Measurements from ENCODE around the gene AZU1.
"Not testable (repeated sequence)": the region's sequence is repeated elsewhere in the genome, so short reads cannot be mapped to it uniquely, and the experiment has no call there.

AZU1 gene

DNA sequence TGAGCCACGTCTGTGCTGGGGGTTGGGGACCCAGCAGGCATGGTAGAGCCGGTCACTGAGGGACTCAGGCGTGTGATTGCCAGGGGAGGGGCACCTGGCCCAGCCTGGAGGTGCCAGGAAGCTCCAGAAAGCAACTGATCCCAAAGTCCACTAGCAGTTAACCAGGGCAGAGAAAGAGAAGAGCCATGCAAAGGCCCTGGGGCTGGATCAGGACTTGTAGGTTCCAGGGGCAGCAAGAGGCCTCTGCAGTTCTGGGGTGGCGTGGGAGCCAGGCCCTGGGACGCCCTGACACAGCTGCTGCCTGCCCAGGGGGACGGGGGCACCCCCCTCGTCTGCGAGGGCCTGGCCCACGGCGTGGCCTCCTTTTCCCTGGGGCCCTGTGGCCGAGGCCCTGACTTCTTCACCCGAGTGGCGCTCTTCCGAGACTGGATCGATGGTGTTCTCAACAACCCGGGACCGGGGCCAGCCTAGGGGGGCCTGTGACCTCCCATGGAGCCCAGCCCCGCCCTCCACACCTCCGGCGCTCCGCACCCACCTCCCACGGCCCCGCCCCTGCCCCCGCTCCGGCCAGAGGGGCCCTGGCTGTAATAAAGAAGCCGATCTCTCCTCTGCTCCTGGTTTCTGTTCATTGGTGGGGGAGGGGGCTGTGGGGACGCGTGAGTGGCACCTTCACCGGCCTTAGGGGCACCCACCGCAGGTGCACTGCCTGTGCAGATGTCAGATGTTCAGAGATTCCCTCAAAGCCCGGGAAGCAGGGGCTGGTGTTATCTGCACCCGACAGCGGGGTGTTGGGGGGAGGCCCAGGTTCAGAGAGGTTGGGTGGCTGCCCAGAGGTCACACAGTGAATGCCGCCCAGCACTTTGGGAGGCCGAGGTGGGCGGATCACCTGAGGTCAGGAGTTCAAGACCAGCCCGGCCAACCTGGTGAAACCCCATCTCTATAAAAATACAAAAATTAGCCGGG is 4.1 kb downstream of the AZU1 start:
- DNase-seq, result no peak

DNA sequence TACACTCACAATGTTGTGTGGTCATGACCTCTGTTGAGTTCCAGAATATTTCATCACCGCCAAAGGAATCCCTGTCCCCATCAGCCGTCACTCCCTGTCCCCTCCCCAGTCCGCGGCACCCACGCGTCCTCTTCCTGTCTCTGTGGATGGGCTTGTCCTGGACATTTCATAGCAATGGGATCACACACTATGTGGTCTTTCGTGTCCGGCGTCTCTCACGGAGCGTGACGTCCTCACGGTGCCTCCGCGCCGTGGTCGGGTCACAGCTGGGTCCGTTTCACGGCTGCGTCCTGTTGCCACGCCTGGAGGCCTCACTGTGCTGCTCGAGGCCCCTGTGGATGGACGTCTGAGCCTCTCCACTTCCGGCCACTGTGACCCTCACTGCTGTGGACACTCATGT is 6.6 kb downstream of the AZU1 start:
- no peak for DNase-seq

DNA sequence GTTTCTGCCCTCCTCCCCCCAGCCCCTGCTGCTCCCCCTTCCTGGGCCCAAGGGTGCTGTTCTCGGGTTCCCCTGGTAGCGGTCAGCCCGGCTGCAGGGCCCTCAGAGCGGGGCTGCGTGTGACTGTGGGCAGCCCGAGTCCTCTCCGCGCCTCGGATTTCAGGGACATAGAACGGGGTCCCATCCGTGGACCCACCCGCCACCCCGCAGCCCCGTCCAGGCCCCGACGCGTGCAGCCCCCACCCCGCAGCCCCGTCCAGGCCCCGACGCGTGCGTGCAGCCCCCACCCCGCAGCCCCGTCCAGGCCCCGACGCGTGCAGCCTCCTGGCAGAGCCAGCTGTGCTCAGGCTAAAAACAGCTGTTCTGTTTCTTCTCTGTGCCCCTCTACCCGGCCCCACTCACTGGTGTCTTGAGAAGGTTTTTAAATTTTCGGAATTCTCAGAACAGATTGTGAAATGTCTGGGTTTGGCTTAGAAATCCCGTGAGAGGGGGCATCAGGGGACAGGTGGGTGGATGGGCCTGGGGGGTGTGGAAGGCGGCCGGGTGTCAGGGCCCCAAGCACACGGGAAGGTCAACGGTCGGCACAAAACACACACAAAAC is 7.7 kb downstream of the AZU1 start:
- DNase-seq, result no peak

DNA sequence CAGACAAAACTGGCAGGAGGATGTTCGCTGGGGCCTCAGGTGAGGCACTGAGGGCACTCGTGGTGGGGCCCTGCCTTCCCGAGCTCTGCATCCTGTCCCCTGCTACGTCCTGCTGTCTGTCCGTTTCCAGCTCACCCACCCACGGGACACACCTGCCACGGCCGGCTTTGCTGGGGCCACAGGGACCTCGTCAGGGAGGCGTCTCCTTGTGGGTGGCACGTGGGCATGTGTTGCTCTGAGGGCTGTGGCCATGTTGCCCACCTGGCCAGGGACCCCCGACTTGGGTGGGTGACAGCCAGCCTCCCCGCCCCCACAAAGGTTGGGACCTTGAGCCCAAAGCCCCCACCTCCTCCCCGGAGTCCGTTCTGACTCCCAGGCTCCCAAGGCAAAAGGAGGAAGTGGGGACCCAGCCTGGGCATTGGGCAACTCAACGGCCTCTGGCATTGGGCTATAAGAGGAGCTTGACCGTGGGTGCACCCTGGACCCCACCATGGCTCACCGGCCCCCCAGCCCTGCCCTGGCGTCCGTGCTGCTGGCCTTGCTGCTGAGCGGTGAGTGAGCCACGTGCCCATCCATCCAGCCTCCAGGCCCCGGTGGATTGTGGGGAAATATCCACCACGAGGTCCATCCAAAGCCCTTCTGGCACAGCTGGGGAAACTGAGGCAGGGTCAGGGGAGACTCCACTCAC is 13.0 kb downstream of the AZU1 start, which contains the start of gene PRTN3:
Gene PRTN3 (plus strand): TSS at position 481 of the 688 bp plus-strand sequence. CDS start 10 bp downstream, at position 491.
- no peak for DNase-seq

DNA sequence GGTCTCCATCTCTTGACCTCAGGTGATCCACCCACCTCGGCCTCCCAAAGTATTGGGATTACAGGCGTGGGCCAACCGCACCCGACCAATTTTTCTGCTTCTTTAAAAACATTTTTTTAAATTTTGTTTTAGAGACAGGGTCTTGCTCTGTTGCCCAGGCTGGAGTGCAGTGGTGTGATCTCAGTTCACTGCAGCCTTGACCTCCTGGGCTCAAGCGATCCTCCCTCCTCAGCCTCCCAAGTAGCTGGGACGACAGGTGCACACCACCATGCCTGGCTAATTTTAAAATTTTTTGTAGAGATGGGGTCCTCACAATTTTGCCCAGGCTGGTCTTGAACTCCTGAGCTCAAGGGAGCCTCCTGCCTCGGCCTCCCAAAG is 15.2 kb downstream of the AZU1 start:
- not testable (repeated sequence) for DNase-seq

DNA sequence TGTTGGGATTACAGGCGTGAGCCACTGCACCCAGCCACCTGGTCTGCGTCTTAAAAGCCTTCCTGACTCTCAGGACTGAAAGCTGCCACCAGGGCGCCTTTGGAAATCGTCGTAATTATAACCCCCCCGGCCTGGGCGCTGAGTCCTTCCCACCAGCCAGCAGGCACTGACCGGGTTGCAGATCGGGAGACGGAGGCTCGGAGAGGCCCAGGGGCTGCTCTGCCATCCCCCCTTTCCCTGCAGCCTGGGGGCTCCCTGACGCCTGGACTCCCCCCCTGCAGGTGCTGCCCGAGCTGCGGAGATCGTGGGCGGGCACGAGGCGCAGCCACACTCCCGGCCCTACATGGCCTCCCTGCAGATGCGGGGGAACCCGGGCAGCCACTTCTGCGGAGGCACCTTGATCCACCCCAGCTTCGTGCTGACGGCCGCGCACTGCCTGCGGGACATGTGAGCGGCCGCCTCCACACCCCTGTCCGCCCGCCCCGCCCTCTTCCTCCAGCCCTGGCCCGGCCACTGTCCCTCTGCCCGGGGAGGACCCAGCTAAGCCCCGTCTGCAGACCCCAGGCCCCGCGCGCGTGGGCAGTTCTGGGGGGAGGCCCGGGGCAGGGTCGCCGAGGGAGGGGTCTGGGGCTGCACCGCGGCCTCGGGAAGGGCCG is 15.7 kb downstream of the AZU1 start:
- no peak for DNase-seq

DNA sequence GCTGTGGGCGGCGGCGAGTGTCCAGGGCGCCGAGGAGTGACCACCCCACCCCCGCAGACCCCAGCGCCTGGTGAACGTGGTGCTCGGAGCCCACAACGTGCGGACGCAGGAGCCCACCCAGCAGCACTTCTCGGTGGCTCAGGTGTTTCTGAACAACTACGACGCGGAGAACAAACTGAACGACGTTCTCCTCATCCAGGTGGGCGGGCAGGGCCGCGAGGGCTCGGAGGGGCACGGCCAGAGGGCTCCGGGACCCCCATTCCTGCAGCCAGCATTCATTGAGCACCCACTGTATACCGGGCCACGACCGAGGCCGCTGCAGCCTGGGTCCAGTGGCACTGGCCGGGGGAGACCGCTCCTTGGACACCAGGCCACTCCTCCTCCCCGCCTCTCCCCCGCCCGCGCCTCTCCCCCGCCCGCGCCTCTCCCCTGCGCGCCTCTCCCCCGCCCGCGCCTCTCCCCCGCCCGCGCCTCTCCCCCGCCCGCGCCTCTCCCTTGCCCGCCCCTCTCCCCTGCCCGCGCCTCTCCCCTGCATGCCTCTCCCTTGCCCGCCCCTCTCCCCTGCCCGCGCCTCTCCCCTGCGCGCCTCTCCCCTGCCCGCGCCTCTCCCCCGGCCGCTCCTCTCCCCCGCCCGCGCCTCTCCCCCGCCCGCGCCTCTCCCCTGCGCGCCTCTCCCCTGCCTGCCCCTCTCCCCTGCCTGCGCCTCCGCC is 16.4 kb downstream of the AZU1 start:
- DNase-seq, result no peak

DNA sequence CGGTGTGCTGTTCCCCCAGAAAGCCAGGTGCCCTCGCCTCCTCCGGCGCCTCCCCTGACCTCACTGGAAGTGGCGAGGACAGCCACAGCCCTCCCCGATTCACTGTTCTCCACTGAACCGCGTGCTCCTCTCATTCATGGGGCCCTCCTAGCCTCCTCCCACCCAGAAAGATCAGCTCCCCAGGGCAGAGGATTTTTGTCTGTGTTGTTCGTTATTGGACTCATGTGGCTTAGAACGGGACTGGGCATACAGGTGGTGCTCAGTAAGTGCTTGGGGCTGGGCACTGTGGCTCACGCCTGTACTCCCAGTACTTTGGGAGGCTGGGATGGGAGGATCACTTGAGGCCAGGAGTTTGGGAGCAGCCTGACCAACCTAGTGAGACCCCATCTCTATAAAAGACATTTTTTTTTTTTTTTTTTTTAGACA is 16.9 kb downstream of the AZU1 start:
- no peak for DNase-seq

DNA sequence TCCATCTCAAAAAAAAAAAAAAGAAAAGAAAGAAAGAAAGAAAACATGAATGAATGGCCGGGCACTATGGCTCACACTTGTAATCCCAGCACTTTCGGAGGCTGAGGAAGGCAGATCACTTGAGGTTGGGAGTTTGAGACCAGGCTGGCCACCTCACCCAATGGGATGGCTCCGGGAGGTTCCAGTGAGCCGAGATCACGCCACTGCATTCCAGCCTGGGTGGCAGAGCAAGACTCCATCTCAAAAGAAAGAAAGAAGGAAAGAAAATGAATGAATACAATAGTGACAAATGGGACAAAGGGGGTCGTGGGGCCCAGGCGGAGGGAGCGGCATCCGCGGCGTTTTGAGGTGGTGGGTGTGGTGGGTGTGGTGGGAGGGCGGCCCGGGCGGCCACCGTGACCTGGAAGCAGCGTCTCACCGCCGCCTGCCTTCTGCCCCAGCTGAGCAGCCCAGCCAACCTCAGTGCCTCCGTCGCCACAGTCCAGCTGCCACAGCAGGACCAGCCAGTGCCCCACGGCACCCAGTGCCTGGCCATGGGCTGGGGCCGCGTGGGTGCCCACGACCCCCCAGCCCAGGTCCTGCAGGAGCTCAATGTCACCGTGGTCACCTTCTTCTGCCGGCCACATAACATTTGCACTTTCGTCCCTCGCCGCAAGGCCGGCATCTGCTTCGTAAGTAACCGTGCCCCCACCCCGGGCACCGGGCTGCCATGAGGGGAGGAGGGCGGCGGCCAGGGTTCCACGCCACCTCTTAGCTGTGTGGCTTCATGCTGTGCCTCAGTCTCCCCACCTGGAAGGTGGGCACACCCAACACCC is 18.3 kb downstream of the AZU1 start:
- no peak for DNase-seq

DNA sequence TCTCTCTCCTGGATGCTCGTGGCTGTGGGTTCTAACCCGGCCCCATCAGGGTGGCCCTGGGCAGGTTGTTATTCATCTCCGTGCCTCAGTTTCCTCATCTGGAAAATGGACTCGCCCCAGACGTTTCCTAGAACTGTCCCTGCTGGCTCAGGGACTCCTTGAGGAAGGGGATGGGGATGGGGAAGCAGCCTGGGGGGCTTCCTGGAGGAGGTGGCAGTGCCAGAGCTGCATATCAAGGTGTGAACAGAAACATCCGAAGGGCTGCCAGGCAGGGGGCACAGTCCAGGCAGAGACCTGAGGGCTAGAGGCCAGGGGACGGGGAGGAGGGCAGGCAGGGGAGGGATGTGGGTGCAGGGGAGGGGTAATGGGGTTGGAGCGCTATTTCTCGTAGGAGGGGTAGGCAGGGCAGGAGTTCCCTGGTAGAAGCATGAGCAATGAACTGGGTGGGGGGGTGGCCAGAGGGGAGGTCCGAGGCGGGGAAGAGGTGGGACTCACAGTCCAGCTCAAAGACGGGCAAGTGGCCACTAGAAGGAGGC is 20.8 kb downstream of the AZU1 start:
- no peak for DNase-seq

DNA sequence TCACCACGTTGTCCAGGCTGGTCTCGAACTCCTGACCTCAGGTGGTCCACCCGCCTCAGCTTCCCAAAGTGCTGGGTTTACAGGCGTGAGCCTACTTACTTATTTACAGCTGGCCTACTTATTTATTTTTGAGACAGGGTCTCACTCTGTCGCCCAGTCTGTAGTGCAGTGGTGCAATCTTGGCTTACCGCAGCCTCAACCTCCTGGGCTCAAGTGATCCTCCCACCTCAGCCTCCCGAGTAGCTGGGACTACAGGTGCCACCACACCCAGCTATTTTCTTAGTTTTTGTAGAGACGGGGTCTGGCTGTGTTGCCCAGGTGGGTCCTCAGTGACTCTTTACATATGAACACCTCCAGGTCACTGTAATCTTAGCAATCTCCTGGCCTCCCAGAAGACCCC is 21.6 kb downstream of the AZU1 start:
- not testable (repeated sequence) for DNase-seq

DNA sequence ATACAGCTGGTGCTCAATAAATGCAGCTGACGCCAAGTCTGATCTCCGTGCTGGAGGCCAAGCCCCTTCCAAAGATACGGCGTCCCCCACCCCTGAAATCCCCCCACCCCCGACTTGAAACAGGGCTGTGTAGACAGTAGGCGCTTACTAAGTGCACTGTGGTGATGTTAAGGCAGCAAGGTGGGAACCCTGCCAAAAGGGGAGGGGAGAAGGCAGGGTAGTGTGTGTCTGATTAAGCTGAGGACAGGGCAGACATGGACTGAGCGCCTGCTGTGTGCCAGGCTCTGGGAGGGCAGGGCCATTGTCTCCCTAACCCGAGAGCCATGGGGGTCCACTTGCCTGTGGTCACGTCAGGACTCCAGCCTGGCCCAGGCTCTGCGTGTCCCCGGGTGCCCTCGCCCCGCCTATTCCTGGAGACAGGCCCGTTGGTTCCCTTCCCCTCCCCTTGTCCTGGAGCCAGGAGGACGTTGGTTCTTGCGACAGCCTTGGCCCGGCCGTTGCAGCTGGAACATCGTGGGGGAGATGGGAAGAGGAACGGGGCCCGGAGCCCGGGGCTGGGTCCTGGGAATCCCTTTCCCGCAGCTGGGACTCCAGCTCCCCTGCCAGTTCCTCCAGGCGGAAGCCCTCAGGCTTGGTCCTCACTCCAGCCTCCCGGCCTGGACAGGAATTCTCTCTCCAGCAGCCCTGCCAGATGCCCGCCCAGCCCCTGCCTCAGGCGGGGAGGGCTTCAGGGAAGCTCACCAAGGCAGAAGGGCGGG is 22.8 kb downstream of the AZU1 start:
- no peak for DNase-seq

DNA sequence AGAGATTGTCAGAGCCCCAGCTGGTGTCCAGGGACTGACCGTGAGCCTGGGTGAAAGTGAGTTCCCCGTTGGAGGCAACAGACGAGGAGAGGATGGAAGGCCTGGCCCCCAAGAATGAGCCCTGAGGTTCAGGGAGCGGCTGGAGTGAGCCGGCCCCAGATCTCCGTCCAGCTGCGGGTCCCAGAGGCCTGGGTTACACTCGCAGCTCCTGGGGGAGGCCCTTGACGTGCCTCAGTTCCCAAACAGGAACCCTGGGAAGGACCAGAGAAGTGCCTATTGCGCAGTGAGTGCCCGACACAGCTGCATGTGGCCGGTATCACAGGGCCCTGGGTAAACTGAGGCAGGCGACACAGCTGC is 23.3 kb downstream of the AZU1 start:
- DNase-seq, result no peak

DNA sequence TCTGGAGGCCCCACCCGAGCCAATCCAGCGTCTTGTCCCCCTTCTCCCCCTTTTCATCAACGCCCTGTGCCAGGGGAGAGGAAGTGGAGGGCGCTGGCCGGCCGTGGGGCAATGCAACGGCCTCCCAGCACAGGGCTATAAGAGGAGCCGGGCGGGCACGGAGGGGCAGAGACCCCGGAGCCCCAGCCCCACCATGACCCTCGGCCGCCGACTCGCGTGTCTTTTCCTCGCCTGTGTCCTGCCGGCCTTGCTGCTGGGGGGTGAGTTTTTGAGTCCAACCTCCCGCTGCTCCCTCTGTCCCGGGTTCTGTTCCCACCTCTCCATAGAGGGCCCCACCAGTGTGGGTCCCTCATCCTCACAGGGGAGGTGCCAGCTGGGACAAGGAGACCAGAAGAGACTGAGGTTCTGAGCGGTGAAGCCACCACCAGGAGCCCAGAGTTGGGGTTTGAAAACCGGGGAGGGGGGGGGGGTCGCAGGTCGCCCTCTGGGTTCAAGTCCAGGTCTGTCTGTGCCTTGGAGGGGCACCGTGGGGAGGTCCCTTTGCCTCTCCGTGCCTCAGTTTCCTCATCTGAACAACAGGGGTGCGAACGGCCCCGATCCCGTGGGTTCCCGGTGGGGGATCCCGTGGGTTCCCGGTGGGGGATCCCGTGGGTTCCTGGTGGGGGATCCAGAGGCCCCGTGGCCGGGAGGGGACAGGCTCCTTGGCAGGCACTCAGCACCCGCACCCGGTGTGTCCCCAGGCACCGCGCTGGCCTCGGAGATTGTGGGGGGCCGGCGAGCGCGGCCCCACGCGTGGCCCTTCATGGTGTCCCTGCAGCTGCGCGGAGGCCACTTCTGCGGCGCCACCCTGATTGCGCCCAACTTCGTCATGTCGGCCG is 24.7 kb downstream of the AZU1 start, which contains the start of gene ELANE:
Gene ELANE (plus strand): TSS at position 168 of the 878 bp plus-strand sequence. CDS start 26 bp downstream, at position 194.
- no peak for DNase-seq

DNA sequence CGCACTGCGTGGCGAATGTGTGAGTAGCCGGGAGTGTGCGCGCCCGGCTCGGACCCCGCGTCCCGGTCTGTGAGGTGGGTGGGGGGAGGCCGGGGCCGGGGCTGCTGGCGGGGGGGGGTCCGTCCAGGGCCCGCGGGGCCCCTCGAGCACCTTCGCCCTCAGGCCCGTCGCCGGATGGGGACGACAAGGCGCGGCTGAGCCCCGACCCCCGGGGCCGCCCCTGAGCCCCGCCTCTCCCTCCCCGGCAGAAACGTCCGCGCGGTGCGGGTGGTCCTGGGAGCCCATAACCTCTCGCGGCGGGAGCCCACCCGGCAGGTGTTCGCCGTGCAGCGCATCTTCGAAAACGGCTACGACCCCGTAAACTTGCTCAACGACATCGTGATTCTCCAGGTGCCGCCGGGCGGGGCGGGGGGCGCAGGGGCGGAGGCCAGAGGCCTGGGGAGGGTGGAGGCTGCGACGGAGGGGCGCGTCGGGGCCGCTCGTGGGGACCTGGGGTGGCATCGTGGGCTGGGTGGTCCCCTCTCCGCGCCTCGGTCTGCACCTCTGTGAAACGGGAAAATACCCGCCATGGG is 25.5 kb downstream of the AZU1 start:
- no peak for DNase-seq

DNA sequence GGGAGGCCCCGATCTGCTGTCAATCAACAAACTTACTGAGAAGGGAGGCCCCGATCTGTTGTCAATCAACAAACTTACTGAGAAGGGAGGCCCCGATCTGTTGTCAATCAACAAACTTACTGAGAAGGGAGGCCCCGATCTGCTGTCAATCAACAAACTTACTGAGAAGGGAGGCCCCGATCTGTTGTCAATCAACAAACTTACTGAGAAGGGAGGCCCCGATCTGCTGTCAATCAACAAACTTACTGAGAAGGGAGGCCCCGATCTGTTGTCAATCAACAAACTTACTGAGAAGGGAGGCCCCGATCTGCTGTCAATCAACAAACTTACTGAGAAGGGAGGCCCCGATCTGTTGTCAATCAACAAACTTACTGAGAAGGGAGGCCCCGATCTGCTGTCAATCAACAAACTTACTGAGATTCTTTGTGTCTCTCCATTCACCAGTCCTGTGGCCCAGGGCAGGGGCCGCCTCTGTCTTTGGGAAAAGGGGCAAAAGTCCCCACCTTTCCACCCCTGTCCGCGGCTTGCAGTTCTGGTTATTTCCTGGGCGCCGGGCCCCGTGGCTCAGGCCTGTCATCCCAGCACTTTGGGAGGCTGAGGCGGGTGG is 26.1 kb downstream of the AZU1 start:
- DNase-seq, result not testable (repeated sequence)

DNA sequence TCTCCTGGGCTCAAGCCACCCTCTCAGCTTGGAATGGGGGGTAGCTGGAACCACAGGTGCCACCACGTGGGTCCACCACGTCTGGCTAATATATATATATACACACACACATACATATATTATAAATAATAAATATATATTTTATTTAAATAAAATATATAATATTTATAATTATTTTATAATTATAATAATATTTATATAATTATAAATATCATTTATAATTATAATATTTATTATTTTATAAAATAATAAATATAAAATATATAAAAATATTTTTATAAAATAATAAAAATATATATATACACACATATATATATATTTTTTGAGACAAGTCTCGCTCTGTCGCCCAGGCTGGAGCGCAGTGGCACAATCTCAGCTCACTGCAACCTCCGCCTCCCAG is 26.9 kb downstream of the AZU1 start:
- DNase-seq, result no peak

DNA sequence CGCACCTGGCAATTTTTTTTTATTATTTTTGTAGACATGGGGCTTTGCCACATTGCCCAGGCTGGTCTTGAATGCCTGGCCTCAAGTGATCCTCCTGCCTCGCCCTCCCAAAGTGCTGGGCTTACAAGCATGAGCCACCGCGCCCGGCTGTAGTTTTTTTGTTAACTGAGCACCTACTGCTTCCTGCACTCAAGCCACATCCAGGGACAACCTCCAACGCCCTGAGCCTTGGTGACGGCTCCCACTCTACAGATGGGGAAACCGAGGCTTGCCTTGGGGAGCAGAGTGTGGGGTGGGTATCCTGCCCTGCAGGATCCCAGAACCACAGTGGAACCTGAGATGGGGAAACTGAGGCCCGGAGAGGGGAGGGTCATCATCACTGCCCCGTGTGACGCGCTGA is 27.5 kb downstream of the AZU1 start:
- DNase-seq, result no peak
